Measurements from ENCODE around the gene PTPRG.
"Not testable (repeated sequence)": the region's sequence is repeated elsewhere in the genome, so short reads cannot be mapped to it uniquely, and the experiment has no call there.

Gene PTPRG

GRCh38 chr3:61688307-61688984 lies 127.1 kb downstream of the PTPRG start:
- no peak for FAIRE-seq

GRCh38 chr3:61690016-61690415 lies 128.6 kb downstream of the PTPRG start:
- FAIRE-seq, result no peak

GRCh38 chr3:61691466-61691865 lies 130.1 kb downstream of the PTPRG start:
- FAIRE-seq, result no peak

- no peak for FAIRE-seq
Measured at GRCh38 chr3:61697301-61697700, 135.9 kb downstream of the PTPRG start.

- not testable (repeated sequence) for FAIRE-seq
Measured at GRCh38 chr3:61698278-61699072, 137.1 kb downstream of the PTPRG start.

- FAIRE-seq, result no peak
Measured at GRCh38 chr3:61699622-61700021, 138.3 kb downstream of the PTPRG start.

GRCh38 chr3:61701011-61701410 lies 139.6 kb downstream of the PTPRG start:
- FAIRE-seq, result no peak

GRCh38 chr3:61702453-61702852 lies 141.1 kb downstream of the PTPRG start:
- no peak for FAIRE-seq

- FAIRE-seq, result no peak
Measured at GRCh38 chr3:61704807-61705206, 143.4 kb downstream of the PTPRG start.

- no peak for FAIRE-seq
Measured at GRCh38 chr3:61707492-61707891, 146.1 kb downstream of the PTPRG start.

- FAIRE-seq, result not testable (repeated sequence)
Measured at GRCh38 chr3:61710920-61711319, 149.5 kb downstream of the PTPRG start.

GRCh38 chr3:61714225-61714624 lies 152.9 kb downstream of the PTPRG start:
- no peak for FAIRE-seq

GRCh38 chr3:61715886-61716527 lies 154.6 kb downstream of the PTPRG start:
- FAIRE-seq, result no peak

GRCh38 chr3:61716693-61717092 lies 155.3 kb downstream of the PTPRG start:
- FAIRE-seq, result not testable (repeated sequence)

- no peak for FAIRE-seq
Measured at GRCh38 chr3:61718565-61718964, 157.2 kb downstream of the PTPRG start.

GRCh38 chr3:61719278-61719977 lies 158.1 kb downstream of the PTPRG start:
- no peak for FAIRE-seq

- FAIRE-seq, result no peak
Measured at GRCh38 chr3:61723038-61723437, 161.7 kb downstream of the PTPRG start.

- no peak for FAIRE-seq
Measured at GRCh38 chr3:61724183-61724582, 162.8 kb downstream of the PTPRG start.

- FAIRE-seq, result no peak
Measured at GRCh38 chr3:61724801-61725200, 163.4 kb downstream of the PTPRG start.

- FAIRE-seq, result no peak
Measured at GRCh38 chr3:61725851-61726333, 164.5 kb downstream of the PTPRG start.

GRCh38 chr3:61727435-61727834 lies 166.1 kb downstream of the PTPRG start:
- no peak for FAIRE-seq

- FAIRE-seq, result no peak
Measured at GRCh38 chr3:61729038-61729634, 167.8 kb downstream of the PTPRG start.

- FAIRE-seq, result no peak
Measured at GRCh38 chr3:61730056-61730455, 168.7 kb downstream of the PTPRG start.
